Thoracic aorta (tissue), 2 donors: ENCODE measurements around the gene NPDC1. TPM values are rescaled to one million over a fixed set of nuclear protein-coding genes. Genes with fewer than 3 reads are reported as not detected.

Source experiments
- ATAC-seq: fragments of 150-250 bp; one replicate; pipeline ENCODE4 v1.8.0; 2017; ENCODE audit warnings: low read depth; ENCODE audit not compliant: insufficient number of reproducible peaks, low FRiP score
- DNase-seq: peaks from one replicate; pipeline ENCODE4 v3.0.0-alpha.2; 2020; ENCODE audit warnings: low spot score
- H3K27ac ChIP-seq, 2 donors: fragments of 200-600 bp; sonication (generic); 1 replicate in 1 of 2; 2 replicates in 1 of 2; pipeline ENCODE4 v1.5.1; 2016; ENCODE audit warnings: mild to moderate bottlenecking in 2 of 2, moderate library complexity in 2 of 2
- H3K27me3 ChIP-seq: fragments of 200-600 bp; sonication (generic); replicated peaks from 2 replicates; pipeline ENCODE4 v1.6.0; 2016; ENCODE audit warnings: mild to moderate bottlenecking; ENCODE audit not compliant: insufficient read depth
- H3K36me3 ChIP-seq: fragments of 200-600 bp; sonication (generic); one replicate; pipeline ENCODE4 v1.5.1; 2016
- H3K4me1 ChIP-seq, 2 donors: fragments of 200-600 bp; sonication (generic); 1 replicate in 1 of 2; 2 replicates in 1 of 2; pipeline versions ENCODE4 v1.5.1 to v1.6.0; 2016; ENCODE audit warnings: low read depth in 2 of 2, mild to moderate bottlenecking in 1 of 2; ENCODE audit not compliant: control insufficient read depth in 1 of 2
- H3K4me3 ChIP-seq: fragments of 200-600 bp; sonication (generic); 2 replicates; pipeline ENCODE4 v1.5.1; 2016; ENCODE audit warnings: mild to moderate bottlenecking
- H3K9me3 ChIP-seq: fragments of 200-600 bp; sonication (generic); 2 replicates; pipeline ENCODE4 v1.5.1; 2016
- CTCF ChIP-seq: fragments of 200-600 bp; sonication (generic); IDR thresholded peaks from one replicate; pipeline ENCODE4 v1.5.1; 2019; ENCODE audit warnings: antibody characterized with exemption
- total RNA-seq, 2 donors: library from RNA; depleted of rRNA; stranded (reverse); fragments of >200 nt; gene quantifications; one replicate each; pipeline versions ENCODE4 v1.1.0 to v1.2.3, GENCODE V29; 2016

The NPDC1 gene
- total RNA-seq, 2 donors from 2014 or later: 71.5 to 95.8 TPM

GRCh38 chr9:137062384-137062783 lies 16.4 kb upstream of the NPDC1 start:
- no peaks in the 10 kb centered on the region for H3K27me3 ChIP-seq
- ATAC-seq: no peak

GRCh38 chr9:137058521-137059234 lies 12.7 kb upstream of the NPDC1 start:
- no peaks in the 10 kb centered on the region for H3K9me3 ChIP-seq
- TF ChIP-seq CTCF: no peak
- ATAC-seq (no peak), DNase-seq (no peak)
- H3K4me3 ChIP-seq: no peak overlapping the region
- peaks cover under 1% of the 10 kb centered on the region for H3K27me3 ChIP-seq
- no peaks in the 10 kb centered on the region for H3K36me3 ChIP-seq
- peaks cover 1 to 18% of the 10 kb centered on the region in 2 donors for H3K4me1 ChIP-seq
- H3K27ac ChIP-seq: no peak overlapping the region

More at GRCh38 chr9:137062384-137062783, 16.4 kb upstream of the NPDC1 start:
- Histone ChIP-seq H3K4me1 (peaks cover 0 to 8% of the 10 kb centered on the region in 2 donors), H3K27ac (no peak overlapping the region), H3K36me3 (no peaks in the 10 kb centered on the region), H3K4me3 (no peak overlapping the region), H3K9me3 (no peaks in the 10 kb centered on the region)
- no peak for DNase-seq
- TF ChIP-seq CTCF: no peak

GRCh38 chr9:137057545-137057944 lies 11.6 kb upstream of the NPDC1 start:
- no peak for ATAC-seq
- TF ChIP-seq CTCF: no peak
- H3K27ac ChIP-seq: no peak overlapping the region
- no peak overlapping the region for H3K4me3 ChIP-seq
- DNase-seq: no peak
- H3K36me3 ChIP-seq: no peaks in the 10 kb centered on the region
- peaks cover 7 to 23% of the 10 kb centered on the region in 2 donors for H3K4me1 ChIP-seq
- H3K9me3 ChIP-seq: no peaks in the 10 kb centered on the region
- H3K27me3 ChIP-seq: peaks cover 8% of the 10 kb centered on the region

- DNase-seq: no peak
- no peak for TF ChIP-seq CTCF
- no peak overlapping the region for H3K27ac ChIP-seq
- H3K9me3 ChIP-seq: no peaks in the 10 kb centered on the region
- H3K4me1 ChIP-seq: peaks cover 7 to 23% of the 10 kb centered on the region in 2 donors
- ATAC-seq: no peak
- no peak overlapping the region for H3K4me3 ChIP-seq
- H3K36me3 ChIP-seq: no peaks in the 10 kb centered on the region
- H3K27me3 ChIP-seq: peaks cover 8% of the 10 kb centered on the region
These were observed 10.9 kb upstream of the NPDC1 start for GRCh38 chr9:137056739-137057415.
